A549 (cell line): ENCODE results near the gene AGBL4.

Source experiments
- CBX2 ChIP-seq: fragments of 200-600 bp; sonication (generic); IDR thresholded peaks from 2 replicates; pipeline ENCODE4 v1.6.1; 2016; ENCODE audit warnings: low read depth, mild to moderate bottlenecking, borderline replicate concordance
- CHD4 ChIP-seq: fragments of 200-600 bp; sonication (generic); IDR thresholded peaks from 2 replicates; pipeline ENCODE4 v1.6.1; 2016; ENCODE audit warnings: antibody characterized with exemption, mild to moderate bottlenecking, borderline replicate concordance
- JUN ChIP-seq, 2 experiments: fragments of >200 bp; sonication (Bioruptor Twin); formaldehyde crosslinking; IDR thresholded peaks; 2 replicates in 1 of 2; 3 replicates in 1 of 2; pipeline ENCODE4 v1.6.1; 2016 to 2017
- JUNB ChIP-seq: fragments of >200 bp; sonication (Bioruptor Twin); formaldehyde crosslinking; IDR thresholded peaks from 2 replicates; pipeline ENCODE4 v1.6.1; 2016
- MAFK ChIP-seq: fragments of 450-650 bp; IDR thresholded peaks from 2 replicates; pipeline ENCODE4 v1.6.1; 2014; ENCODE audit not compliant: partially characterized antibody
- MAX ChIP-seq: IDR thresholded peaks from 2 replicates; pipeline ENCODE4 v1.6.1; 2012
- NPAS2 ChIP-seq: fragments of 250-450 bp; sonication (Bioruptor Pico); IDR thresholded peaks from 2 replicates; pipeline ENCODE4 v1.8.0; 2022; ENCODE audit warnings: mild to moderate bottlenecking, moderate library complexity, borderline replicate concordance
- POLR2A ChIP-seq: IDR thresholded peaks from 2 replicates; pipeline ENCODE4 v1.6.1; 2012; ENCODE audit warnings: mild to moderate bottlenecking, low read length
- SMC3 ChIP-seq: fragments of >200 bp; sonication (Bioruptor Twin); formaldehyde crosslinking; IDR thresholded peaks from 3 replicates; pipeline ENCODE4 v1.6.1; 2018; ENCODE audit warnings: inconsistent platforms
- TF ChIP-seq, protein P1 (sequence below): IDR thresholded peaks from 2 replicates; pipeline ENCODE4 v1.6.1; 2012; ENCODE audit warnings: low read depth, borderline replicate concordance
- TF ChIP-seq, protein P2 (sequence below): fragments of >200 bp; sonication (Bioruptor Twin); formaldehyde crosslinking; IDR thresholded peaks from 3 replicates; pipeline ENCODE4 v1.5.1; 2016

GRCh38 chr1:48967318-48967717, 1056.4 kb downstream of the AGBL4 start:
- TF ChIP-seq CBX2 (no peak), JUN (IDR thresholded peaks at IDR 0.05) (no peak), SMC3 (no peak), POLR2A (no peak), MAFK (no peak), CHD4 (no peak), MAX (no peak), JUNB (no peak), NPAS2 (CRISPR knock-in tag) (no peak)
- TF ChIP-seq, protein P1, sequence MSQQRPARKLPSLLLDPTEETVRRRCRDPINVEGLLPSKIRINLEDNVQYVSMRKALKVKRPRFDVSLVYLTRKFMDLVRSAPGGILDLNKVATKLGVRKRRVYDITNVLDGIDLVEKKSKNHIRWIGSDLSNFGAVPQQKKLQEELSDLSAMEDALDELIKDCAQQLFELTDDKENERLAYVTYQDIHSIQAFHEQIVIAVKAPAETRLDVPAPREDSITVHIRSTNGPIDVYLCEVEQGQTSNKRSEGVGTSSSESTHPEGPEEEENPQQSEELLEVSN: no peak
- TF ChIP-seq, protein P2, sequence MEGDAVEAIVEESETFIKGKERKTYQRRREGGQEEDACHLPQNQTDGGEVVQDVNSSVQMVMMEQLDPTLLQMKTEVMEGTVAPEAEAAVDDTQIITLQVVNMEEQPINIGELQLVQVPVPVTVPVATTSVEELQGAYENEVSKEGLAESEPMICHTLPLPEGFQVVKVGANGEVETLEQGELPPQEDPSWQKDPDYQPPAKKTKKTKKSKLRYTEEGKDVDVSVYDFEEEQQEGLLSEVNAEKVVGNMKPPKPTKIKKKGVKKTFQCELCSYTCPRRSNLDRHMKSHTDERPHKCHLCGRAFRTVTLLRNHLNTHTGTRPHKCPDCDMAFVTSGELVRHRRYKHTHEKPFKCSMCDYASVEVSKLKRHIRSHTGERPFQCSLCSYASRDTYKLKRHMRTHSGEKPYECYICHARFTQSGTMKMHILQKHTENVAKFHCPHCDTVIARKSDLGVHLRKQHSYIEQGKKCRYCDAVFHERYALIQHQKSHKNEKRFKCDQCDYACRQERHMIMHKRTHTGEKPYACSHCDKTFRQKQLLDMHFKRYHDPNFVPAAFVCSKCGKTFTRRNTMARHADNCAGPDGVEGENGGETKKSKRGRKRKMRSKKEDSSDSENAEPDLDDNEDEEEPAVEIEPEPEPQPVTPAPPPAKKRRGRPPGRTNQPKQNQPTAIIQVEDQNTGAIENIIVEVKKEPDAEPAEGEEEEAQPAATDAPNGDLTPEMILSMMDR: no peak
